ENCODE results near the gene KAT2A. TPM values are rescaled to one million over a fixed set of nuclear protein-coding genes. Genes with fewer than 3 reads are reported as not detected.
A peak's percentile ranks its signal among the peaks of the same experiment; 100 is the strongest.

KAT2A gene
- total and polyA plus RNA-seq, 9 donors, result 27.1 to 77.5 (median 57.9) TPM

DNA sequence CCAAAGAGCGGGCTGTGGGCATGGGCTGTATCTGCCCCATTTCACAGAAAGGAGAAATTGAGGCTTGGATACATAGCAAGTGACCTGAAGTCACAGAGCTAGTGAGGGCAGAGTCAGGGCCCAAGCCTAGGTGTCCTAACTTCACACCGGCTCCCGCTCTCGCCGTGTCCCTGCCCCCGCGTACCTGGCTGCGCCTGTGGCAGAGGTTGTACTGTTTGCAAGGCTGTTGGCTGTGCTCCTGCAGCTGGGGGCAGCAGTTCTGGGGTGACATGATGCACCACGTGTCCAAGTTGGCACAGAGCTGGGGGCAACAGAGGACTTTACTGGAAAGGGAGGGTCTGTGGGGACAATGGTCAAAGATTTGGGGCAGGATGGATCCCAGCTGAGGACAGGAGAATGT is 12.1 kb downstream of the KAT2A start:
- Histone ChIP-seq H3K9me3 (no peaks in the 10 kb centered on the region), H3K27ac (no peak overlapping the region), H3K27me3 (no peaks in the 10 kb centered on the region), H3K4me1 (ENCODE audit: insufficient read depth) (peaks cover 10% of the 10 kb centered on the region), H3K4me3 (no peak overlapping the region), H3K36me3 (no peaks in the 10 kb centered on the region)
- intact Hi-C loops (cut with DNase I), result no loop called here
- TF ChIP-seq, protein P1, sequence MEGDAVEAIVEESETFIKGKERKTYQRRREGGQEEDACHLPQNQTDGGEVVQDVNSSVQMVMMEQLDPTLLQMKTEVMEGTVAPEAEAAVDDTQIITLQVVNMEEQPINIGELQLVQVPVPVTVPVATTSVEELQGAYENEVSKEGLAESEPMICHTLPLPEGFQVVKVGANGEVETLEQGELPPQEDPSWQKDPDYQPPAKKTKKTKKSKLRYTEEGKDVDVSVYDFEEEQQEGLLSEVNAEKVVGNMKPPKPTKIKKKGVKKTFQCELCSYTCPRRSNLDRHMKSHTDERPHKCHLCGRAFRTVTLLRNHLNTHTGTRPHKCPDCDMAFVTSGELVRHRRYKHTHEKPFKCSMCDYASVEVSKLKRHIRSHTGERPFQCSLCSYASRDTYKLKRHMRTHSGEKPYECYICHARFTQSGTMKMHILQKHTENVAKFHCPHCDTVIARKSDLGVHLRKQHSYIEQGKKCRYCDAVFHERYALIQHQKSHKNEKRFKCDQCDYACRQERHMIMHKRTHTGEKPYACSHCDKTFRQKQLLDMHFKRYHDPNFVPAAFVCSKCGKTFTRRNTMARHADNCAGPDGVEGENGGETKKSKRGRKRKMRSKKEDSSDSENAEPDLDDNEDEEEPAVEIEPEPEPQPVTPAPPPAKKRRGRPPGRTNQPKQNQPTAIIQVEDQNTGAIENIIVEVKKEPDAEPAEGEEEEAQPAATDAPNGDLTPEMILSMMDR (IDR thresholded peaks at IDR 0.05), result no peak
- TF ChIP-seq EP300 (IDR thresholded peaks at IDR 0.05) (no peak), POLR2A (IDR thresholded peaks at IDR 0.05) (no peak)
- DNase-seq, result no peak
- 83 to 90% (median 89%) methylated on average over 9 of the region's 9 CpGs for WGBS, 3 donors

DNA sequence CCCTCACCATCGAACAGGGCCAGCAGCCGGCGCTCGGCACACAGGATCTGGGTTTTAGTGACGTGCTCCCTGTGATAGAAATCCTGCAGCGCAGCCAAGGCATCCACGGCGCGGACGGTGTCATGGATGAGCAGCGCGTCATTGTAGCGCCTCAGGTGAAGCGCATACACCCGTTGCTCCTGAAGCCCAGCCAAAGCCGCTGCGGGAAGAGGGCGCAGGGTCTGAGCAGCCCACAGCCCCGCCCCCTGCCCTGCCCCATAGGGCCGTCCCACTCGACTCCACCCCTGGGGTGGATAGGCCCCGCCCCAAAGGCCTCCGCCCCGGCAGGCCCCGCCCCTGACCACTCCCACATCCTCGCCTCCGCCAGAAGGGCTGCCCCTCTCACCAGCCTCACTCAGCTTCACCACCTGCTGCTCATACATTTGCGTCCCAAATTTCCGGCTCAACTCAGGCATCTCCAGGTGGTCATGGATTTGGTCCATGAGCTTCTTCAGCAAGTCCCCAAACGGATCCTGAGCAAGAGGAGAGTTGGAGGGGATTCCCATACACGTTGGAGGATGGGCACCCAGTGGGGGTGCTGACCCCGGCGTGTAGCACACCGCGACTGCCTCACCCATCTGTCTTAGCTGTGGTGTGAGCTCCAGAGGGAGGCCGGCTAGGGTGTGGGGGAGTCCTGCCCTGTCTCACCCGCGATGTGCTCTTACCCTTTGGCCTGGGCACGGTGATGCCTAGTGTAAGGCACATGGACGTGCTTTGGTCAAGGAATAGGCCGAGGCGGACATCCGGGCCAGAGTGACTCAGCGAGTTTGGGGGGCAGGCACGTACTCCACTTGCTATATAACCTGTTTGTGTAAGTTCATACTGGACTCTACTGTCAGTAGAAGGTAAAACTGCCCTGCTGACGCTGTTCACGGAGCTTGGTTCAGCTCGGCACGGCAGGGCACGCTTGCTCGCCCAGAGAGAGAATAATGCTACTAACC is 13.3 kb downstream of the KAT2A start:
- WGBS, 3 donors, result 72 to 78% (median 74%) methylated on average over 42 to 51 of the region's 51 CpGs
- Histone ChIP-seq H3K27me3 (no peaks in the 10 kb centered on the region), H3K4me1 (ENCODE audit: insufficient read depth) (peaks cover 10% of the 10 kb centered on the region), H3K4me3 (peak overlapping the region; percentile 8), H3K27ac (no peak overlapping the region), H3K9me3 (no peaks in the 10 kb centered on the region), H3K36me3 (no peaks in the 10 kb centered on the region)
- intact Hi-C loops (cut with DNase I), result no loop called here
- no peak for TF ChIP-seq POLR2A (IDR thresholded peaks at IDR 0.05)
- no peak for TF ChIP-seq EP300 (IDR thresholded peaks at IDR 0.05)
- TF ChIP-seq, protein P1 (IDR thresholded peaks at IDR 0.05), result no peak
- peak in 1 of 5 donors; percentile 60 for DNase-seq

DNA sequence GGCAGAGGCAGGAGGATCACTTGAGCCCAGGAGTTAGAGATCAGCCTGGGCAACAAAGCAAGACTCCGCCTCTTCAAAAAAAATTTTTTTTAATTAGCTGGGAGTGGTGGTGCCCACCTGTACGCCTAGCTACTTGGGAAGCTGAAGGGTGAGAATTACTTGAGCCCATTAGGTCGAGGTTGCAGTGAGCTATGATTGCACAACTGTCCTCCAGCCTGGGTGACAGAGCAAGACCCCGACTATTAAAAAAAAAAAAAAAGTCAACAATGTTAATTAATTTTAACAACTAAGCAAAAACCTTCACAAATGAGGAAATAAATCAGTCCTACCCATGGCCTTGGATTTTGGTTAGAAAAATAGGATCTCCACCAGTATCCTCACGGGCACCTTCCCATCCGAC is 14.0 kb downstream of the KAT2A start:
- peak overlapping the region; percentile 8 for H3K4me3 ChIP-seq
- TF ChIP-seq POLR2A (IDR thresholded peaks at IDR 0.05) (no peak), EP300 (IDR thresholded peaks at IDR 0.05) (no peak)

GRCh38 chr17:42106009-42106408 is 15.2 kb downstream of the KAT2A start:
- intact Hi-C loops (cut with DNase I), result no loop called here
- H3K27me3 ChIP-seq, result no peaks in the 10 kb centered on the region
- no peaks in the 10 kb centered on the region for H3K9me3 ChIP-seq
- 88 to 91% (median 90%) methylated on average over 2 of the region's 2 CpGs for WGBS, 3 donors
- DNase-seq, result no peak
- no peaks in the 10 kb centered on the region for H3K36me3 ChIP-seq
- H3K4me3 ChIP-seq, result no peak overlapping the region
- no peak for TF ChIP-seq POLR2A (IDR thresholded peaks at IDR 0.05)
- H3K27ac ChIP-seq, result no peak overlapping the region
- no peaks in the 10 kb centered on the region for H3K4me1 ChIP-seq (ENCODE audit: insufficient read depth)

More for the DNA sequence above, 14.0 kb downstream of the KAT2A start:
- Histone ChIP-seq H3K27ac (no peak overlapping the region), H3K4me1 (ENCODE audit: insufficient read depth) (peaks cover 8% of the 10 kb centered on the region), H3K9me3 (no peaks in the 10 kb centered on the region), H3K27me3 (no peaks in the 10 kb centered on the region), H3K36me3 (no peaks in the 10 kb centered on the region)
- WGBS, 3 donors, result 77 to 81% (median 80%) methylated on average over 6 of the region's 6 CpGs
- intact Hi-C loops (cut with DNase I), result no loop called here
- no peak for DNase-seq

DNA sequence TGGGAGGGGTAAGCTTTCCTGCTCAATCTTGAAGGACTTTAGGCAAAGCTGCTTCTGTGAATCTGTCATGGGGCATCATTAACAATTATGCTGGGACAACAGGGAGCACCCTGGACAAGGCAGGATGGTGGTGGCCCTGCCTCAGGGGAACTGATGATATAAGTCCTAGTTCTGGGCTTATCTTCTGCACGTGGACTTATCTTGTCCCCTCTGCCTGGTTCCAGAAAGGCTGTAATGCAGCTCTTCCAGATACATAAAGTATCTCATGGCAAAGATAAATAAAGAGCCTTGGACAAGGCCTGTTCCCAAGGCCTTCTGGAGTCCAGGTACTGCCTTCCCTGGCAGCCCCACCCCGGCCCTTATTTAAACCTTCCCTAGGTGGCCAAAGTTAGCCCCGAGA is 16.9 kb downstream of the KAT2A start:
- no peaks in the 10 kb centered on the region for H3K9me3 ChIP-seq
- no peak overlapping the region for H3K27ac ChIP-seq
- no peaks in the 10 kb centered on the region for H3K27me3 ChIP-seq
- H3K4me3 ChIP-seq, result no peak overlapping the region
- H3K36me3 ChIP-seq, result no peaks in the 10 kb centered on the region
- 63 to 69% (median 66%) methylated on average over 3 of the region's 3 CpGs for WGBS, 3 donors
- intact Hi-C loops (cut with DNase I), result loop anchor here in 2 of 4 donors (5.0 kb wide), 2 partner anchors 37 to 137 kb away; partner anchors contain the start of gene CNP (in 1 of the 2)
- no peak for DNase-seq
- H3K4me1 ChIP-seq (ENCODE audit: insufficient read depth), result no peaks in the 10 kb centered on the region
- TF ChIP-seq, protein P1 (IDR thresholded peaks at IDR 0.05), result no peak
- TF ChIP-seq EP300 (IDR thresholded peaks at IDR 0.05), result no peak
- no peak for TF ChIP-seq POLR2A (IDR thresholded peaks at IDR 0.05)
